OCI-LY3 (cell line): Measurements from ENCODE around the gene THRB.

Experiments
- CTCF ChIP-seq: fragments of 200-600, 300-600 bp; sonication (generic); IDR thresholded peaks from 2 replicates; pipeline ENCODE4 v1.5.1; 2014; ENCODE audit warnings: antibody characterized with exemption, low read length, low read depth
- EZH2phosphoT487 ChIP-seq: fragments of 200-600 bp; shearing (Covaris generic); IDR thresholded peaks from 2 replicates; pipeline ENCODE4 v1.6.1; 2018; ENCODE audit warnings: antibody characterized with exemption, mixed run types, low read depth

GRCh38 chr3:24142127-24142526 lies 352.5 kb downstream of the THRB start:
- TF ChIP-seq EZH2phosphoT487: no peak
- no peak for TF ChIP-seq CTCF
